Kidney (tissue), 14 donors: ENCODE measurements around the gene VSTM4. TPM values are rescaled to one million over a fixed set of nuclear protein-coding genes. Genes with fewer than 3 reads are reported as not detected.

ENCODE experiments used
- DNase-seq, 5 donors: peaks; one replicate each; pipeline ENCODE4 v3.0.0-alpha.2; 2013 to 2020
- FAIRE-seq: peaks from 2 replicates; lab custom pipeline; 2012; peaks lifted over from hg19 to GRCh38; lab: Jason Lieb, UNC
- H3K27ac ChIP-seq, 2 donors: one replicate each; pipeline ENCODE4 v1.7.0; 2013; ENCODE audit warnings: low read depth in 2 of 2, low read length in 2 of 2, inconsistent platforms in 1 of 2
- H3K27me3 ChIP-seq: one replicate; pipeline ENCODE4 v1.7.1; 2013; ENCODE audit warnings: low read length, inconsistent platforms; ENCODE audit not compliant: control insufficient read depth, insufficient read depth
- H3K36me3 ChIP-seq, 3 donors: one replicate each; pipeline versions ENCODE4 v1.7.0 to v1.7.1; 2013; ENCODE audit warnings: low read length in 3 of 3, control low read depth in 1 of 3, inconsistent platforms in 1 of 3; ENCODE audit not compliant: insufficient read depth in 3 of 3, control insufficient read depth in 2 of 3
- H3K4me1 ChIP-seq, 3 donors: one replicate each; pipeline versions ENCODE4 v1.7.0 to v1.7.1; 2013; ENCODE audit warnings: low read length in 3 of 3, inconsistent platforms in 1 of 3, low read depth in 1 of 3; ENCODE audit not compliant: control insufficient read depth in 2 of 3, insufficient read depth in 2 of 3
- H3K4me3 ChIP-seq, 3 donors: one replicate each; pipeline versions ENCODE4 v1.7.0 to v1.8.1; 2013; ENCODE audit warnings: low read length in 3 of 3, control low read depth in 1 of 3, inconsistent platforms in 1 of 3
- H3K9ac ChIP-seq, 3 donors: one replicate each; pipeline versions ENCODE4 v1.7.0 to v1.7.1; 2013; ENCODE audit warnings: low read length in 3 of 3, control low read depth in 1 of 3, inconsistent platforms in 1 of 3
- H3K9me3 ChIP-seq, 3 donors: one replicate each; pipeline versions ENCODE4 v1.7.0 to v1.7.1; 2013; ENCODE audit warnings: low read length in 3 of 3, control low read depth in 1 of 3, inconsistent platforms in 1 of 3; ENCODE audit not compliant: control insufficient read depth in 2 of 3, insufficient read depth in 1 of 3
- intact Hi-C: fragments of 100-400 bp; cut with DNase I; formaldehyde crosslinking; loops from one replicate; pipeline ENCODE4 v1.11.1; 2022
- polyA plus RNA-seq: library from polyadenylated mRNA; stranded (reverse); fragments of 350-450 nt; fragmentation: Illumina TruSeq; extraction: RNeasy Lipid Tissue Mini Kit (QIAGEN cat#74804); gene quantifications from one replicate; pipeline ENCODE4 v1.2.3, GENCODE V29; 2014; ENCODE audit warnings: low read depth, low replicate concordance; ENCODE audit not compliant: insufficient read depth
- total RNA-seq: library from RNA; stranded (reverse); fragmentation: NEBNext Ultra II Directional; extraction: Animal tissue kit (Norgen Biotek cat#: 25700); gene quantifications from one replicate; pipeline ENCODE4 v1.2.1, GENCODE V29; 2021
- TF ChIP-seq, protein P1 (sequence below): IDR thresholded peaks from 3 replicates; pipeline ENCODE4 v1.5.1; 2012; ENCODE audit warnings: mild to moderate bottlenecking, moderate library complexity, borderline replicate concordance; ENCODE audit not compliant: insufficient read depth; ENCODE audit errors: extremely low read depth
- donor health status: control.
- donor health status: control.
- donor health status: control.
- donor health status: control.
- donor health status: control.
- donor health status: DM: yes; HTN: yes; CAD: no.
- donor health status: Normal renal cell carcinoma (clear cell type).

VSTM4 gene
- total and polyA plus RNA-seq, 2 donors from 2014 or later = 7.4 to 8.5 TPM

DNA sequence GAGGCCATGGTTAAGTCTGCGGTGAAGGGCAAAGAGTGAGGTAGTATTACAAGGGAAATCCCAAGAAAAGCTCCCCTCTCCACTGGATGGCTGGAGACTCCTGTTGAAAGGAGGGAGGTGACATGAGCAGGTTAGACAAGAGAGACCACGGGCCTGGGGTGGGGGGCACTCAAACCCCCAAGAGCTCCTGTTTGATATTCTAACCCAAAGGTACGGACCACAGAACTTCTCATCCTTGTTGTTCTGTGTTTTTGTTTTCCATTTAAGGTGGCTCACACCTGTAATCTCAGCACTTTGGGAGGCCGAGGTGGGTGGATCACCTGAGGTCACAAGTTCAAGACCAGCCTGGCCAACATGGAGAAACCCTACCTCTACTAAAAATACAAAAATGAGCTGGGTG is 11.6 kb downstream of the VSTM4 start:
- TF ChIP-seq, protein P1, sequence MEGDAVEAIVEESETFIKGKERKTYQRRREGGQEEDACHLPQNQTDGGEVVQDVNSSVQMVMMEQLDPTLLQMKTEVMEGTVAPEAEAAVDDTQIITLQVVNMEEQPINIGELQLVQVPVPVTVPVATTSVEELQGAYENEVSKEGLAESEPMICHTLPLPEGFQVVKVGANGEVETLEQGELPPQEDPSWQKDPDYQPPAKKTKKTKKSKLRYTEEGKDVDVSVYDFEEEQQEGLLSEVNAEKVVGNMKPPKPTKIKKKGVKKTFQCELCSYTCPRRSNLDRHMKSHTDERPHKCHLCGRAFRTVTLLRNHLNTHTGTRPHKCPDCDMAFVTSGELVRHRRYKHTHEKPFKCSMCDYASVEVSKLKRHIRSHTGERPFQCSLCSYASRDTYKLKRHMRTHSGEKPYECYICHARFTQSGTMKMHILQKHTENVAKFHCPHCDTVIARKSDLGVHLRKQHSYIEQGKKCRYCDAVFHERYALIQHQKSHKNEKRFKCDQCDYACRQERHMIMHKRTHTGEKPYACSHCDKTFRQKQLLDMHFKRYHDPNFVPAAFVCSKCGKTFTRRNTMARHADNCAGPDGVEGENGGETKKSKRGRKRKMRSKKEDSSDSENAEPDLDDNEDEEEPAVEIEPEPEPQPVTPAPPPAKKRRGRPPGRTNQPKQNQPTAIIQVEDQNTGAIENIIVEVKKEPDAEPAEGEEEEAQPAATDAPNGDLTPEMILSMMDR = no peak

DNA sequence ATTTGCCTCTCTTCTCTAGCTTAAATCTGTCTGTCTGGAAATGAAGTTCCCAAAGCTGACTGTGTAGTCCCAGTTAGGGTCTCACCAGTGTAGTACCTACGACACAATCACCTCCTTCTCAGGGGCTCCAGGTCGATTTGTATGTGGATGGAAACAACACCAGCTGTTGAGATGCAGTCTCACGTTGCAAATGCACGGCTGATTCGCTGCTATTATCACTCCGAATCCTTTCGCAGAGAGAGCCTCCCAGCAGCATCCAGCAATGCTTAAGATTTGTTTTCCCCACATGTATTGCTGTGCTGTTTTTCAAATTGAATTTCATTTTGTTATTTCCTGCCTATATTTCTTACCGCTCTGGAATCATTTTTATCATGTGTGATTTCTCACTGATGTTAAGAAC is 16.3 kb downstream of the VSTM4 start:
- intact Hi-C loops = no loop called here
- no peak for FAIRE-seq

More for the DNA sequence above, 11.6 kb downstream of the VSTM4 start:
- Histone ChIP-seq H3K4me1 (peaks cover 0 to 3% (median 0%) of the 10 kb centered on the region in 3 donors), H3K9ac (no peak overlapping the region), H3K27ac (no peak overlapping the region), H3K4me3 (no peak overlapping the region), H3K36me3 (peaks cover 0 to 3% (median 0%) of the 10 kb centered on the region in 3 donors), H3K9me3 (no peaks in the 10 kb centered on the region), H3K27me3 (no peaks in the 10 kb centered on the region)
- no peak for DNase-seq
- intact Hi-C loops = no loop called here
- FAIRE-seq = no peak

GRCh38 chr10:49096890-49097445 is 18.4 kb downstream of the VSTM4 start:
- intact Hi-C loops = no loop called here
- H3K4me1 ChIP-seq = peaks cover 0 to 8% (median 4%) of the 10 kb centered on the region in 3 donors
- no peaks in the 10 kb centered on the region for H3K9me3 ChIP-seq
- no peak for FAIRE-seq
- peaks cover 0 to 3% (median 0%) of the 10 kb centered on the region in 3 donors for H3K36me3 ChIP-seq
- no peak for DNase-seq
- H3K4me3 ChIP-seq = no peak overlapping the region
- H3K27me3 ChIP-seq = no peaks in the 10 kb centered on the region
- TF ChIP-seq, protein P1 = no peak
- H3K27ac ChIP-seq = no peak overlapping the region
- no peak overlapping the region for H3K9ac ChIP-seq

More for the DNA sequence above, 16.3 kb downstream of the VSTM4 start:
- no peaks in the 10 kb centered on the region for H3K9me3 ChIP-seq
- no peak for DNase-seq
- H3K4me1 ChIP-seq = peaks cover 0 to 8% (median 4%) of the 10 kb centered on the region in 3 donors
- H3K36me3 ChIP-seq = peaks cover 0 to 3% (median 0%) of the 10 kb centered on the region in 3 donors
- no peaks in the 10 kb centered on the region for H3K27me3 ChIP-seq
- no peak overlapping the region for H3K9ac ChIP-seq
- TF ChIP-seq, protein P1 = no peak
- no peak overlapping the region for H3K27ac ChIP-seq
- no peak overlapping the region for H3K4me3 ChIP-seq

- DNase-seq = peak in 1 of 5 donors; percentile 57
- no peaks in the 10 kb centered on the region for H3K27me3 ChIP-seq
- peaks cover 0 to 8% (median 4%) of the 10 kb centered on the region in 3 donors for H3K4me1 ChIP-seq
- peaks cover 0 to 3% (median 0%) of the 10 kb centered on the region in 3 donors for H3K36me3 ChIP-seq
- TF ChIP-seq, protein P1 = no peak
- H3K27ac ChIP-seq = no peak overlapping the region
- intact Hi-C loops = no loop called here
- H3K9ac ChIP-seq = no peak overlapping the region
- H3K4me3 ChIP-seq = no peak overlapping the region
- no peaks in the 10 kb centered on the region for H3K9me3 ChIP-seq
- FAIRE-seq = no peak
These were observed 20.7 kb downstream of the VSTM4 start for GRCh38 chr10:49094646-49095045.
